ENCODE results near the gene PCMTD2. TPM values are rescaled to one million over a fixed set of nuclear protein-coding genes. Genes with fewer than 3 reads are reported as not detected.

PCMTD2 gene
- total RNA-seq, 1 experiment from 2014 or later: 52.0 TPM

- Histone ChIP-seq H2AFZ (ENCODE audit: low read length) (no peak overlapping the region), H3T11ph (ENCODE audit: low read length) (no peak overlapping the region), H3K79me1 (ENCODE audit: insufficient read depth, low read depth, low read length, poor library complexity, severe bottlenecking) (peaks cover 3% of the 10 kb centered on the region), H3K23ac (ENCODE audit: insufficient read length, low read depth, low read length) (no peak overlapping the region), H3K9ac (ENCODE audit: extremely low read depth, insufficient read length, low read length) (no peak overlapping the region), H2AK5ac (ENCODE audit: insufficient read length, low read length) (no peak overlapping the region), H3K4ac (ENCODE audit: low read depth, low read length) (no peak overlapping the region), H3K27me3 (ENCODE audit: insufficient read depth, low read length) (no peaks in the 10 kb centered on the region), H3K27ac (ENCODE audit: insufficient read length, low read depth, low read length) (no peak overlapping the region), H3K56ac (ENCODE audit: insufficient read length, low read depth, low read length) (no peak overlapping the region), H4K20me1 (ENCODE audit: control insufficient read depth, insufficient read depth, insufficient read length) (no peaks in the 10 kb centered on the region), H2BK20ac (ENCODE audit: low read depth, low read length, poor library complexity, severe bottlenecking) (no peak overlapping the region), H2BK15ac (ENCODE audit: low read depth, low read length) (no peak overlapping the region), H3K9me3 (ENCODE audit: control insufficient read depth, low read depth, low read length) (no peaks in the 10 kb centered on the region), H4K5ac (ENCODE audit: insufficient read length, low read depth, low read length) (no peak overlapping the region), H2BK120ac (ENCODE audit: low read depth, low read length, poor library complexity, severe bottlenecking) (no peak overlapping the region), H3K79me2 (ENCODE audit: insufficient read depth, low read length) (peaks cover 2% of the 10 kb centered on the region; the same call in 1 of the 2 replicates), H4K91ac (ENCODE audit: insufficient read length, low read depth, low read length) (no peak overlapping the region), H3K4me2 (ENCODE audit: insufficient read depth, insufficient read length, low read length) (no peak overlapping the region), H2BK5ac (ENCODE audit: insufficient read length, low read length) (no peak overlapping the region), H4K8ac (replicated peaks; ENCODE audit: insufficient read length, low read depth, low read length) (no peak overlapping the region), H3K14ac (ENCODE audit: insufficient read depth, low read length) (no peak overlapping the region; the same call in 1 of the 2 replicates), H3K4me1 (ENCODE audit: insufficient read depth, low read length) (no peaks in the 10 kb centered on the region), H3K23me2 (ENCODE audit: insufficient read length, low read depth, low read length, poor library complexity, severe bottlenecking) (no peaks in the 10 kb centered on the region), H3K18ac (ENCODE audit: insufficient read length, low read depth, low read length) (no peak overlapping the region), H2BK12ac (ENCODE audit: insufficient read length, low read depth, low read length) (no peak overlapping the region)
- peaks cover 11 to 16% of the 10 kb centered on the region in 2 experiments; a peak in 4 of 5 replicates for H3K9me3 Mint-ChIP-seq
- H3K4me1 Mint-ChIP-seq: peaks cover 3% of the 10 kb centered on the region in 2 experiments; a peak in 3 of 4 replicates
- no peak overlapping the region for H3K4me3 Mint-ChIP-seq
- TF ChIP-seq CTCF (conservative IDR thresholded peaks at IDR 0.05): no peak
- H3K27ac Mint-ChIP-seq: peak overlapping the region; percentile 5 to 32 (median 15); a peak in 4 of 7 replicates
- WGBS (ENCODE audit: extremely low coverage, insufficient read length, low lambda C conversion rate): no CpG with 5 or more reads among the region's 11 CpGs
- H3K36me3 Mint-ChIP-seq (ENCODE audit: insufficient read depth in 1 of 3, low read depth in 3 of 3): peaks cover 22 to 46% (median 37%) of the 10 kb centered on the region in 3 experiments
- DNase-seq: no peak
- no peaks in the 10 kb centered on the region; the same call in 1 of the 2 replicates for H3K27me3 Mint-ChIP-seq (ENCODE audit: low read depth)
Observed at GRCh38 chr20:64271636-64272035, 16.1 kb downstream of the PCMTD2 start.
